ENCODE results near the gene TSHR. TPM values are rescaled to one million over a fixed set of nuclear protein-coding genes. Genes with fewer than 3 reads are reported as not detected.

TSHR gene
- total RNA-seq, 3 donors from 2014 or later (not counting 1 experiment from before 2014, with no cell fraction given): 0.80 TPM; not detected in 2

DNA sequence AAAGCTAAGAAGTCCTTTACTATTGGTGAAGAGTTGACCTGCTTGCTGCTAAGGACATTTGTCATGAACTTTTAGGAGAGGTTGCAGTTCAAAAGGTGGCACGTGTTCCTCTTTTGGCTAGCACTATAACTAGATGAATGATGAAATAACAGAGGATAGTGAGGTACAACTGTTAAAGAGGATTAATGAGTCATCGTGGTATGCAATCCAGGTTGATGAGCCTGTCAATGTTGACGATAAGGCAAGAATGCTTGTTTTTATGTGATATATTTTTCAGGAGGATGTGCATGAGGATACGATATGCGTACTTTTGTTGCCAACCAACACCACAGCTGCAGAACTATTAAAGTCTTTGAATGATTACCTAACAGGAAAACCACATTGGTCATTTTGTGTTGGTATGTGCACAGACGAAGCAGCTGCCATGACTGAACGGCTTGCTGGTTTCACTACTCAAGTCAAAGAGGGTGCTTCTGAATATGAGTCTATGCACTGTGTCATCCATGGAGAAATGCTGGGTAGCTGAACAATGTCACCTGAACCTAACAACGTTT, 24.5 kb upstream of the TSHR start:
- Mint-ChIP-seq H3K36me3 (no peaks in the 10 kb centered on the region), H3K9me3 (no peaks in the 10 kb centered on the region), H3K4me1 (peaks cover 22 to 36% of the 10 kb centered on the region in 2 donors), H3K27ac (peak overlapping the region; percentile 72 to 89), H3K27me3 (ENCODE audit: low read depth in 2 of 2) (no peaks in the 10 kb centered on the region), H3K4me3 (peak overlapping the region; percentile 59)
- no peaks in the 10 kb centered on the region for H3K9me3 ChIP-seq (ENCODE audit: control insufficient read depth, insufficient read depth, low read length)
- H3K36me3 ChIP-seq (ENCODE audit: control insufficient read depth, insufficient read depth, low read length): no peaks in the 10 kb centered on the region
- H3K27me3 ChIP-seq (ENCODE audit: control insufficient read depth, insufficient read depth, low read length): no peaks in the 10 kb centered on the region
- H3K27ac ChIP-seq (ENCODE audit: low read length): peak overlapping the region; percentile 59
- ATAC-seq (peak; percentile 87 to 90 (median 88)), DNase-seq (peak in 1 of 2 donors; percentile 81)
- H3K4me1 ChIP-seq (ENCODE audit: control insufficient read depth, insufficient read depth, low read length): peaks cover 22% of the 10 kb centered on the region
- under 1% methylated on average over 8 of the region's 8 CpGs for WGBS (ENCODE audit: insufficient coverage)
- TF ChIP-seq, protein P1, sequence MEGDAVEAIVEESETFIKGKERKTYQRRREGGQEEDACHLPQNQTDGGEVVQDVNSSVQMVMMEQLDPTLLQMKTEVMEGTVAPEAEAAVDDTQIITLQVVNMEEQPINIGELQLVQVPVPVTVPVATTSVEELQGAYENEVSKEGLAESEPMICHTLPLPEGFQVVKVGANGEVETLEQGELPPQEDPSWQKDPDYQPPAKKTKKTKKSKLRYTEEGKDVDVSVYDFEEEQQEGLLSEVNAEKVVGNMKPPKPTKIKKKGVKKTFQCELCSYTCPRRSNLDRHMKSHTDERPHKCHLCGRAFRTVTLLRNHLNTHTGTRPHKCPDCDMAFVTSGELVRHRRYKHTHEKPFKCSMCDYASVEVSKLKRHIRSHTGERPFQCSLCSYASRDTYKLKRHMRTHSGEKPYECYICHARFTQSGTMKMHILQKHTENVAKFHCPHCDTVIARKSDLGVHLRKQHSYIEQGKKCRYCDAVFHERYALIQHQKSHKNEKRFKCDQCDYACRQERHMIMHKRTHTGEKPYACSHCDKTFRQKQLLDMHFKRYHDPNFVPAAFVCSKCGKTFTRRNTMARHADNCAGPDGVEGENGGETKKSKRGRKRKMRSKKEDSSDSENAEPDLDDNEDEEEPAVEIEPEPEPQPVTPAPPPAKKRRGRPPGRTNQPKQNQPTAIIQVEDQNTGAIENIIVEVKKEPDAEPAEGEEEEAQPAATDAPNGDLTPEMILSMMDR (IDR thresholded peaks at IDR 0.05): no peak
- intact Hi-C loops (cut with micrococcal nuclease): loop anchor here (1.0 kb wide), 1 partner anchor 289 kb away; the partner anchor contains the start of gene GTF2A1
- H3K4me3 ChIP-seq (ENCODE audit: low read length): no peak overlapping the region

DNA sequence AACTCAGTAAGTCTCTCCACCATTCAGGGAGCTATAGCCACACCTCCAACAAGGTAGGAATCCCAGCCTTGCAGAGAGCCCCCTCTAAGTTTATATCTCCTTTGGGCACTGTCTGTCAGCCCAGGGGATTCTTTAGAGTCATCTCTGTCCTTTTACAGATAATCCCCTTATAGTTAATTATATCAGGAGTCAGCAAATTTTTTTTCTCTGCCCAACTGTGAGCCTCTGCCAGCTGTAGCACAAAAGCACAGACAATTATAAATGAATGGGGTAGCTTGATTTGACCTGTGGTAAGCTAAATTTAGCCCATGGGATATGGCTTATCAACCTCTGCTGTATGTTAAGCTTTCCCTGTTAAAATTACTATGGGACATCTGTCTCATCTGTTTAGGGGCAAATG, 22.1 kb upstream of the TSHR start:
- H3K4me3 Mint-ChIP-seq: no peak overlapping the region
- peak overlapping the region in 1 of 2 donors; percentile 0 for H3K27ac Mint-ChIP-seq
- H3K27me3 Mint-ChIP-seq (ENCODE audit: low read depth in 2 of 2): no peaks in the 10 kb centered on the region
- no peaks in the 10 kb centered on the region for H3K9me3 Mint-ChIP-seq
- ATAC-seq (no peak), DNase-seq (no peak)
- H3K4me1 Mint-ChIP-seq: peaks cover 22 to 28% of the 10 kb centered on the region in 2 donors
- Histone ChIP-seq H3K9me3 (ENCODE audit: control insufficient read depth, insufficient read depth, low read length) (no peaks in the 10 kb centered on the region), H3K27ac (ENCODE audit: low read length) (no peak overlapping the region), H3K4me1 (ENCODE audit: control insufficient read depth, insufficient read depth, low read length) (peaks cover 22% of the 10 kb centered on the region), H3K27me3 (ENCODE audit: control insufficient read depth, insufficient read depth, low read length) (no peaks in the 10 kb centered on the region), H3K36me3 (ENCODE audit: control insufficient read depth, insufficient read depth, low read length) (no peaks in the 10 kb centered on the region), H3K4me3 (ENCODE audit: low read length) (no peak overlapping the region)
- TF ChIP-seq, protein P1 (IDR thresholded peaks at IDR 0.05): no peak
- intact Hi-C loops (cut with micrococcal nuclease): no loop called here
- no peaks in the 10 kb centered on the region for H3K36me3 Mint-ChIP-seq

DNA sequence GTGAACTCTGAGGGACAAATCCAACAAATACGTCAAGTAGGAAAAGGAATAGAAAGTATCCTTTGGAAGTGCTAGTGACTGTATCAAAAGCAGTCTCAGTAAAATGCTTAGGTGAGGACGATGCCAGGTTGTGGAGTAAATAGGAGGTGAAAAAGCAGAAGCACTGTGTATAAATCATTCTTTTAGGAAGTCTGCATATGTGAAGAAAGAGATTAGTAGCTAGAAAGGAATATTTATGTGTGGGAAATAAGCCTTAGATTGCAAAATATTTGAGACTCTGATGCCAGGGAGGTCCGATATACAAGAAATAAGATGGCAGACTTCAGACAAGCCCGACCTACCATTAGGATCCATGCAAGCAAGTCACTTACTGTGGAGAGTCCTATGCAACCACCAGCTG, 21.7 kb upstream of the TSHR start:
- Histone ChIP-seq H3K36me3 (ENCODE audit: control insufficient read depth, insufficient read depth, low read length) (no peaks in the 10 kb centered on the region), H3K27ac (ENCODE audit: low read length) (no peak overlapping the region), H3K27me3 (ENCODE audit: control insufficient read depth, insufficient read depth, low read length) (no peaks in the 10 kb centered on the region), H3K4me3 (ENCODE audit: low read length) (no peak overlapping the region), H3K4me1 (ENCODE audit: control insufficient read depth, insufficient read depth, low read length) (peaks cover 22% of the 10 kb centered on the region), H3K9me3 (ENCODE audit: control insufficient read depth, insufficient read depth, low read length) (no peaks in the 10 kb centered on the region)
- WGBS (ENCODE audit: insufficient coverage): 44% methylated on average over 4 of the region's 4 CpGs
- Mint-ChIP-seq H3K27ac (peak overlapping the region in 1 of 2 donors; percentile 0), H3K27me3 (ENCODE audit: low read depth in 2 of 2) (no peaks in the 10 kb centered on the region), H3K4me1 (peaks cover 22 to 28% of the 10 kb centered on the region in 2 donors), H3K9me3 (no peaks in the 10 kb centered on the region), H3K36me3 (no peaks in the 10 kb centered on the region), H3K4me3 (no peak overlapping the region)
- intact Hi-C loops (cut with micrococcal nuclease): no loop called here
- no peak for DNase-seq
- no peak for ATAC-seq
- TF ChIP-seq, protein P1 (IDR thresholded peaks at IDR 0.05): no peak

DNA sequence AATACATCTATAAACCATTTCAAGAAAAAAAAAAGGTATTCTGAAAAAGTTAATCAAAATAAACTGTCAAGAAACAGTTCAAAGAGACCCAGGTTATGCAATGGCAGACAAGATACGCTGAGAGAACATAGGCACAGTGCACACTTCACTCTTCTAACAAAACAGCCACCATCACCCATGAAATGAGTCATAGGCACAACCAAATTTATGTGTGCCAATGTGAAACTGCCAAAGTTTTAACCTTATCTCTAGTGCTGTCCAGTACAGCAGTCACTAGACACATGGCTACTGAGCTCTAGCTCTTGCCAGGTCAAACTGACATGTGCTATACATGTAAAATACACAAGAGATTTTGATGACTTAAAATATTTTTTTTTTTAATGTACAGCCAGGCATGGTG, 15.3 kb upstream of the TSHR start:
- WGBS (ENCODE audit: insufficient coverage): 58% methylated on average over 1 of the region's 1 CpG
- intact Hi-C loops (cut with micrococcal nuclease): no loop called here
- Histone ChIP-seq H3K4me3 (ENCODE audit: low read length) (no peak overlapping the region), H3K9me3 (ENCODE audit: control insufficient read depth, insufficient read depth, low read length) (no peaks in the 10 kb centered on the region), H3K27me3 (ENCODE audit: control insufficient read depth, insufficient read depth, low read length) (no peaks in the 10 kb centered on the region), H3K27ac (ENCODE audit: low read length) (no peak overlapping the region), H3K4me1 (ENCODE audit: control insufficient read depth, insufficient read depth, low read length) (peaks cover 13% of the 10 kb centered on the region), H3K36me3 (ENCODE audit: control insufficient read depth, insufficient read depth, low read length) (no peaks in the 10 kb centered on the region)
- Mint-ChIP-seq H3K27ac (no peak overlapping the region), H3K27me3 (ENCODE audit: low read depth in 2 of 2) (no peaks in the 10 kb centered on the region), H3K36me3 (no peaks in the 10 kb centered on the region), H3K9me3 (no peaks in the 10 kb centered on the region), H3K4me3 (peak overlapping the region; percentile 17), H3K4me1 (peaks cover 20 to 22% of the 10 kb centered on the region in 2 donors)
- ATAC-seq (peak in 1 of 3 donors; percentile 27), DNase-seq (peak in 1 of 2 donors; percentile 30)
- TF ChIP-seq, protein P1 (IDR thresholded peaks at IDR 0.05): no peak
